GM18520 (cell line): ENCODE data around the gene ARFIP2.

Experiments used
- ATAC-seq: cut with Tn5 transposase; IDR thresholded peaks from one replicate; pipeline ENCODE4 v1.9.1; 2021; ENCODE audit not compliant: unreplicated experiment

Gene ARFIP2

DNA sequence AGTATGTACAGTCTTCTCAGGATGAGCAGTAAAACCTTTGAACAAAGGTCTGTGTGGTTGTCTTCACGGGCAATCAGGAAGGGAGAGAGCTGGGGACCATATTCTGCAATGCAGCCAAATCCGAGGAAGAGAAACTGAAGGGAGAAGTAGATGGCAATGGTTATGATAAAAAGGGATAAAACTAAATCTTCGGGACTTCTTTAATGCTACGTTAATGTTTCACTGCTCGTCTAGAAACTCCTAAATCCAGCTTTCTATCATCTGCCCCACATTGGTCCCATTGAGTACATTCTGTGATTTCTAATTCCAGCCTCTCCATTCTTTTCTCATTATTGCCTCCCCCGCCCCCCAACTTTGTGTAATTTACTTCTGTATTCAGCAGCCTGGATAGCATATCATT, 1.9 kb upstream of the ARFIP2 start:
- ATAC-seq, result no peak

DNA sequence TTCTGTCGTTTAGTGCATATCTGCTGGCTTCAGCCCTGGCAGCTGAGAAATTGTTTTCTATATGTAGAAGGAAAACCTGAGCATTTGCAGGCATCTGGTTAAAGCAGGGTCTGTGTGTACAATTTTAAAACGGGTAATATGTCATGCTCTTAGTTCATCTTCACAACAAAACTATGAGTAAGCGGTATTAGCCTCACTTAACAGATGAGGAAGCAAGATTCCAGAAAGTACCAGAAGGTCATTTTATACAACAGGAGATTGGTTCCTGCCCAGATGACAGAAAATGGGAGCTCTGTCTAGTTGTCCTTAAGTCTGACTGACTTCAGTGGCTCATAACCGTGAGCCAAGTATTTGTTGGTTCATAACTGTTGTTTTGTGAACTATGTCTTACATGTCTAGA, 1.3 kb upstream of the ARFIP2 start:
- no peak for ATAC-seq

DNA sequence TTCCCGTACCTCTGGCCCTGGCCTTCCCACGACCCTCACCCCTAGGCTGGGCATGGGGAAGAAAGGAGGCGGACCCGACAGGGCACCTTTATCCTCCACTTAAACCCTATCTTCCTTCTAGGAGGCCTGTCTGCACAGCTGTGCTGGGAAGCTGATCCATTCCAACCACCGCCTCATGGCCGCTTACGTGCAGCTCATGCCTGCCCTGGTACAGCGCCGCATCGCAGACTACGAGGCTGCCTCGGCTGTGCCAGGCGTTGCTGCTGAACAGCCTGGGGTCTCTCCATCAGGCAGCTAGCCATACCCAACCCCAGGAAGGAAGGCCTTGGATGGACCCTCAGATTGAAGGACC, 769 bp upstream of the ARFIP2 start:
- ATAC-seq, result no peak

DNA sequence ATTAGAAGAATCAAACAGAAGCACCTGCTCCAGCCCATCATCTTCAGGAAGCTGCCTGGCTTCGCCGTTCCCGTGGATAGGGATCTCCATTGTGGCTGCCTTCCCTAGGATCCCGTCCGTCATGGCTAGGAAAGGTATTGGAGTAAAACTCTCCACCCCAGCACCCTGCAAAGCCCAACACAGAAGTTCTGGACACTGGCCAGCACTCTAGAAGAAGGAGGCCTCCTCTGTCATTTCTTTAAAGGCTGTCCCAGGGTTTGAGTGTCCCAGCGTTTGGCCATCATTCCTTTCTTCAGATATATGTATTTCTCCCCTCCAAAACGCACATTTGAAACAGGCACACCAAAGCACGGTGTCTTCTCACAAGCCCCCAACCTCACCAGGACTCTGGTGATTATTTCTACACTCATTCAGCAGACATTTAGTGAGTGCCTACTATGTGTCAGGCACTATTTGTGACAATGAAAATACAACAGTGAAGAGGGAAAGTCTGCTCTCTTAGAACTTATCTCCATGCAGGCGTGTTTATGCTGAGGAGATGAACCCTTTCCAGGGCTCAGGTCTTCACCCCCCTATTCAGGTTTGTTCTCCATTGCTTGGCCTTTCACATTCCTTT, 724 bp downstream of the ARFIP2 start:
- ATAC-seq, result no peak

DNA sequence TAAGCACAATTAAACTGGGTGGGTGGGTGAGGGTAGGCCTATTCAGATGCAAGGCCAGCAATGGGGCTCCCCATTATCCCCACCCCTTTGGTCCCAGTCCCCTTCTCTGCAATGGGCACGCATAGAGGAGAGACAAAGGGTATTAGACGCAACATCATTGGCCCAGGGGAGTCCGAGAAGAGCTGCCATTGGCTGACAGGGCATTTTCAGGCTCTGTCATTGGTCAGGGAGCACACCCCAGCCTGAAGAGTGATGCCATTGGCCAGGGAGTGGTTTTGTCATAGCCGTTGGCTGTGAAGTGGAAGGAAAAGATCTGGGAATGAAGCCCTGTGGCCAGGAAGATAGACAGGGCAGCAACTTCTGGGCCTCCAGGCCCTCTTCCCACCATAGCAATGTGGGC, 4.6 kb downstream of the ARFIP2 start:
- ATAC-seq, result no peak

DNA sequence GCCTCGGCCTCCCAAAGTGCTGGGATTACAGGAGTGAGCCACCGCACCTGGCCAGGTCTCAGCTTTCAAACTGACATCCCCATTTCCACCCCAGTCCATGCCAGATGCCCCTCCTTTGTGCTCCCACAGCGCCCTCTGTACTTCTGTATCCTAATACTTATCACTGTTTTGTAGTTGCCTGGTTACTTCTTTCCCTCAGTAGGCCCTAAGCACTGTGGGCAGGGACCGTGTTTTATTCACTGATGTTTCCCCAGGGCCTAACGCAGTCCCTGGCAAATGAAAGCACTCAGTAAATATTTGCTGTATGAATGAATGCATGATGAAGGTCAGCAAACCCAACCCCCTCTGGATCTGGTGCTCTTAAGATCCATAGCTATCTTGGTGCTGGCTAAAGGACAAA, 5.2 kb downstream of the ARFIP2 start:
- no peak for ATAC-seq

DNA sequence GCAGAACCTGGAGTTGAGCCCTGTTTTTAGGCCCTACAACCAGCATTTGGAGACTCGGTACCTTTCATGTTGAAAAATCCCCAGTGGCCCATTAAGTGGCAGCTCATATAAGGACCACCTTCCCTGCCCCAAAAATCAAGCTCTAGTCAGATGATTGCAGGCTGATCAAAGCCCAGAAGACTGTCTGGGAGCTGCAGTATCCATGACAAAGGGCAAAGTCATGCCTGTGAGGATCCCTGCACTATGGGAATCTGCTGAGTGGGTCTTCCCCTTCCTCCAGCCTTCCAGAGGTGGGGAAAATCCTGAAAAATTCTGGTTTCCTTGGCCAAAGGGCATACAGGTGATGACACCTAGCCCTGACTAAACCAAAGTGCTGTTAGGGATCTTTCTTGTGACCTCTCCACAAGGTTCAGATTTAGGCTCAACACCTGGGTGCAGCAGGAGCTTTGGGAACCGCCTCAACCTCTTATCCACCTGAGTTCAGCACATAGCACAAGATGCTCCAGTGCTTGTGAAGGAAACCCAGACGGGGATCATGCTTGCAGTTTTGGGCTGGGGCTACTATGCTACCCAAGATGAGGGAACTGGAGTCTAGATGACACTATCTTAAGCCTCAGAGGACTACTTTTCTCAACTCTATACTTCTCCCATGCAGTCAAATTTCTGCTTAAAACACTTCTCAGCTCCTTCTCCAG, 6.2 kb downstream of the ARFIP2 start:
- ATAC-seq, result no peak

DNA sequence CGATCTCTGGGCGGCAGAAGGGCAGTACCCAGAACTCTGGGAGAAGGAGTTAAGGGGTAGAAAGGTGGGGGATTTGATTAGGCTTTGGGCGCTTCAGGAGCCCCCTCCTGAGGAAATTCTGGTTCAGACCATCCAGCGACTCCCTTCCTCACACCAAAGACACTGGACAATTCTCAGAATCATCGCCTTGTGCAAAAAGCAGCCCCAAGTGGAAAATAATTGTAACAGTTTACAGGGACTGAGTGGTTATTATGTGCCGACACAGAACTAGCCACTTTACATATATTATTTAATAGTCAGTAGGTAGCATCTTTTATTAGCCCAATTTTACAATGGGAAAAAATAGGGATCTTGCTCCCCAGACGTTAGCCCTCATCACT, 6.7 kb downstream of the ARFIP2 start:
- ATAC-seq, result no peak

DNA sequence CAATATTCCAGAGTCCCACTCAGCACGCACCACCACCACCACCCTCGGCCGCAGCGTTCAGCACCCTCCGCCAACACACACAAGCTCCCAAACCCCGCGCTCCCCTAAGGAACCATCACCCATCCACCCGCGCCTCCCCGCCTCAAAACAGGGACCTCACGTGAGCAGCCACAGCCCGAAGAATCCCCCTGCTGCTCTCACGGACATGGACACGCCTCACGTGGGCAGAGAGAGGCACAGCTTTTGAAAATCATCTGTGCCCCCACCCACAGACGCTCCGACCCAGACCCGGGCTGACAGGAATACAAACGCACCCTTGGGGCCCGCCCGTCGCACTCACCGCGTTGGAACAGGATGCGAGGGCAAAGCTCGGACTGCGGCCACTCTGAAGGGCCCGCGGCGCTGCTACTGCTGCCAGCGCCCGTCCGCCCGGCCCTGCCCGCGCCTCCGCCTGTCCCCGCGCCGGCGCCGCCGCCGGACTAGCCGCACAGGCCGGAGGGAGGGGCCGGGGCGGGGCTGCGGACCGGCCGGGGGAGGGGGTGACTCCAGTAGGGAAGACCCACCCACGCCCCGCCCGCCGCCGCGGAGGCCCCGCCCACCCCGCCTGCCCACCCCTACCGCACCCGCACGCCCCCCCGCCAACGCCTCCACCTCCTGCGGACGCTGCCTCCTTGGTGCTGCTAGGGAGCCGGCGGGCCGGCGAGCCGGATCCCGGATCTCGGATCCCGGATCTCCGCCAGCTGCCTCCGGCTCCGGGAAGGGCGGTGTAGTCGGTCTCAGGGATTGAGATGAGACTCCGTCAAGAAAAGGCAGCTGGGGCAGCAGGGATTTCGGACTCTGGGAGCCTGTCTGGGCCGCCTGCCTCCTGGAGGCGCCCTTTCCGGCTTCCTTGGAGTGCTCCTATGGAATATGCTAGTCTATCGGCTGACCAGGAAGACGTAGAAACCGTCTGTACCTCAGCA, 7.4 kb downstream of the ARFIP2 start, which contains the start of gene TRIM3:
Gene TRIM3 (minus strand): TSS at position 491 of the 962 bp plus-strand sequence. CDS start 8,246 bp downstream, outside the sequence.
- ATAC-seq, result peak; percentile 51

DNA sequence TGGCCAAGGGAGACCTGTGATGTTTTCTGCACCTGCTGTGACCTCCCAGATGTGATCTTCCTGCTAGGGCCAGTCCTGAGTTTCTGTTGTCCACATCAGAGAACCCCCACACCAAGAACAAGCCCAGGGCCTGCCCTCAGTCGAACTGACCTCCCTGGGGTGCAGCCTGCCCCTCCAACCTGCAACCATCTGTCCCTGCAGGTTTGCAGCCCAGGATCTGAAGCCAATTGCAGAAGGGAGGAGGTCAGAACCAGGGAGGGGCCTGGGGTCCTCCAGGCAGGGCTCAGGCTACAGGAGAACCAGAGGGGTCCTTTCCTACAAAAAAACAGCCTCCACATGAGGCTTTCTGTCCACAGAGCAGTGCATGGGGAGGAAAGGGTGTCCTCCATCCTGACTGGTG, 8.2 kb downstream of the ARFIP2 start:
- ATAC-seq, result no peak

DNA sequence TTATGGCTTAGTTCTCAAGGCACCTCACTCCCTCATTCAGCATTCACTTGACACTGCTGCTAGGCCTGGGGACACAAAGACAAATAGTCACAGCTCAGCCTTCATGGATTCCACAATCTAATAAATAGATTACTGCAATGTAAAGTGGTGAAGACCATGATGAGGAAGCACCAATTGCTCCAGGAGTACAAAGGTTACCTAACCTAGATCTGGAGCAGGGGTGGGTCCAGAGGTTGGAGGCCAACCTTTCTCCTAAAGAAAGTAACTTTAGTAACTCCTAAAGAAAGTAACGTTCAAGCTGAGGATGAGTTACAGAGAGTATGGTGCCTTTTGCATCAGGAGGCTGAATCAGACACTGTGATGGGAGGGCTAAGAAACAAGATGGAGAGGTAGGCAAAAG, 11.5 kb downstream of the ARFIP2 start:
- no peak for ATAC-seq

DNA sequence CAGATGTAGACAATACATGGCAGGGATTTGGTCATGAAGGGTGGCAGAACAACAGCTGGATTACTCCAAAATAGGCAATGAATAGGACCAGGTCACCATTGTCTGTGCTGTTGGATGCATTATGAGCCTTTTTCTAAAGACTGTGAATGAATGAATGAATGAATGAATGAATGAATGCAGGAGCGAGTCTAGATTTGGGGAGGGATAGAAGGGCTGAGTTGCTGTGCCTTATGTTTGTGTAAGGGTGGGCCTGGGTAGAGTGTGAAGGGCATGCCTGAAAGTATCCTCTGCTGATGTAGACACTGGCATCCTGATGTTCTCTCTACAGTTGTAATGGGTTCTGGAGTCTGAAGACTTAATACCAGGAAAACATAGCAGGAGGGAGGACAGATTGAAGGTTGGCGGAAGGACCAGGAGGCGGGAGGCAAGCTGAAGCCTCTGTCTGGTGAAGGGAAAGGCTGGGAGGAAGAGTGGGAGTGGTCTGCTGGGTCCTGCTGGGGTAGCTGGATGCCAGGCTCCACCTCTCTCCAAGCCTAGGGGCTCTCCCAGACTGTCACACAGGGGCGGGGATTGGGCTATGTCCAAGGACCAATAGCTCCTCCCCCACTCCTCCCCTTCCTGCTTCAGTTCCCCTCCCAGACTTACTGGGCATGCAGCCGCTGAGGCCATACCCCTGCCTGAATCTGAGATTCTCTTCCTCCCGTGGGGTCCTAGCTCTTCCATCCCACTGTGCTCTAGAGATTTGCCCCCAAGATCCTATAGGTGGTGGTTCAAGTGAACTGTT, 12.2 kb downstream of the ARFIP2 start:
- no peak for ATAC-seq

DNA sequence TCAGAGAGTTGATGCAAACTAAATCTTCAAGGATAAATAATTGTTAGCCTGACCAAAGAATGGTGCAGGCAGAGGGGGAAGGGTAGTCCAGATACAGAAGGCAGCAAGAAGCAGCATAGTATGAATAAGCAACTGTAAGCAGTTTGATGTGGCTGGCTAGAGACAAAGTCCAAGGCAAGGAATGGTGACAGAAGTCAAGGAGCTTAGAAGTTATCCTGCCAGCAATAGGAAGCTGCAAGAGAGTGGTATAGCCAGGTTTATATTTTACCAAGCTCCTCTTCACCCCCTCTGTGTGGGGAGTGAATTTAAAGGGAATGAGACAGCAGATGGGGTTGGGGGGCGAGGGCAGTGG, 22.1 kb downstream of the ARFIP2 start:
- no peak for ATAC-seq

DNA sequence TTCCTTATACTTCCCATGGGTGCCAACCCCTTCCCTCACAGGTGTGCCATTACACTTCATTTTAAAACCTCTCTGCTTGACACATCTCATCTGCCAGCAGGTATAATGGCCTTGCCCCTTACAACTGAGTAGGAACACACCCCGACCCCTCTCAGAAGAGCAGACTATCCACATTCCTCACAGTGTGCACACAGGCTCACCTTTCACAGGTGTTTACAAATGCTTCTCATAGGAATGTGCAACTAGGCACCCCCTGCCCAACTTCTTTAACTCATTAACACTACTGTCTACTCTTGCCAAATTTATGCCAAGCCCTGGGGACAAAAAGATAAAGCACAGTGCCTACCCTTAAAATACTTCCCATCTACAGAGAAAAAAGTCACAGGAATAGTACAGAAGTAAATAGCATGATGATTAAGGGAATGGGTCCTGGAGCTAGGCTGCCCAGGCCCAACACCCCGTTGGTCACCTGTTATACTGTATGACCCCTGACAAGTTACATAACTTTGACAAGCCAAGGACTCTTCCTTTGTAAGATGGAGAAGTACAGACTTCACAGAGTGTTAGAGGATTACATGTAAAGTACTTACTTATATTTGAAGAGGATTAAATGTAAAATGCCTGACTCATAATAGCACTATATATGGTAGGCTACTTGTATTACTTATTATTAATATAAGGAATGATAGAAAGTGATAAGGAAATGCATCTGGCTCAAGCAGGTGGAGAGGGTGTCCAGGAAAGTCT, 22.6 kb downstream of the ARFIP2 start:
- no peak for ATAC-seq

DNA sequence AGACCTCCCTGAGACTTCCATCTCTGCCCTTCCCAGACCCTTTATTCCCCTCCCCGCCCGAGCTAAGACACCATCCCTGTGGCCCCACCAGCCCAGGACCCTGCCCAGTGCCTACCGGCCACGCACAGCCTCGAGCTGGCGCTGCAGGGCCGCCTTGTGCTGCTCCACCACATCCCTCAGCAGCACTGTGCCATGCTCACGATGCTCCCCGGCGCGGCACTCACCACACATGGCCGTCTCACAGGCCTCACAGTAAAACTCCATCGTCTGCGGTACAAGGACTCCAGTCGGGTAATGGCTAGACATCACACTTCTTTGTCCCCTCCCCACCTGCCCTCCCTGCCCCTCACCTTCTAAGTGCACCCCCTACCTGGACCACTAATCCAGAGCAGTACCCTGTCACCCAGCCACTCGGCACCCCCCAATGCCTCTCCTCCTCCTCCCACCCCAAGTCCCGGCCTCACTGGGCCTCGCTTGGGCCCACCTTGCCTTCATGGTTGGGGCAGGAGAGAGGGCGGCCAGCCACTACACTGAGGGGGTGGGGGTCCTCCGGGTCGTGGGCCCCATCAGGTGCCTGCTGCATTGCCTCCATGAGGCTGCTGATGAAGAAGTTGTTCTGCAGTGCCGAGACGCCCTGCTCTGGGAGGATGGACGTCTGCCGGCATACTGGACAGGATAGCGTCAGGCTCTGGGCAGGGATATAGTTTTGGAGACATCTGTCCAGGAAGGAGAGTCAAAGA, 23.4 kb downstream of the ARFIP2 start:
- no peak for ATAC-seq

DNA sequence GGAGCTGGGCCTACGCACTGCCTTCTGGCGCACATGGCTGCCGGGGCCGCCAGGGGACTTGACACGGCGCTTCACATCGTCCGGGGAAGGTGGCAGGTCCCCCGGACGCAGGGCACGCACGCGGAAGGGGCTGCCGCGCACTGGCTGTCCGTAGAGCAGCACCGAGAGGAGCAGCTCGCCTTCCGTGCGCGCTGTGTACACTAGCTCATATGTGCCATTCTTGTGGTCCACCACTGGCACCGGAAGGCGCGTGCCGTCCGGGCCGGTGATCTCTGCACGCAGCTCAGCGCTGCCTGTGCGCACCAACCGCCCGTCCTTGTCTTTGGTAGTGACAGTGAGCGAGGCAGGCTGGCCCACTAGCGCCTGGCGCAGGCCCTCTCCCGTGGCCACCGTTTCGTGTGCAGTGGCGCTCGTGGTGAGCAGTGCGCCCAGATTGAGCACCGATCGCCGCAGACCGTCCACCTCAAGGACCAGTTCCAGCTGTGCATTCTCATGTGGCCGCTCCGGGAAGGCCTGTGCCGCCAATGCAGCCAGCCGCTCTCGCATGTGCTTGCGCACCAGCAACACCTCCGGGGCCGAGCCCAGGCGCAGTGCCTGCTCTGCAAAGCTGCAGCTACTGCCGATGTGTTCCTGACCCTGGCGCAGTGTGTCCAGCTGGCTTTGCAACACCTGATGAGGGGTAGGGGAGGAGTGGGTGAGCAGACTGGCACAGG, 24.6 kb downstream of the ARFIP2 start:
- no peak for ATAC-seq

DNA sequence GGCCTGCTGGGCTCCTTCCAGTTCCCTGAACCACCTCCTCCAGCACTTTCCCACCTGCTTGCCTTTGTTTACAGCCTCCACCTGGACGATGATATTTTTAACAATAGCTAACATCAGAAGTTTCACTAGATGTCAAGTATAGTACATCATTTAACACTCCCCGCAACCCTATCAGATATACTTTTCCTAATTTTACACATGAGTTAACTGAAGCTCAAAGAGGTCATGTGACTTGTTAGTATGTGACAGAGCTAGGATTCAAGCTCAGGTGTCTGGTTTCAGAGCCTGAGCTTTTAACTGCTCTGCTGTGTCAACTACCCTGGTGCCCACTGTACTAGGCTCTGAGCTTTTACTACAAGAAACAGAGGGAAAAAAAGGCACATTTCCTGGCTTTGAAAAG, 26.1 kb downstream of the ARFIP2 start:
- ATAC-seq, result no peak

DNA sequence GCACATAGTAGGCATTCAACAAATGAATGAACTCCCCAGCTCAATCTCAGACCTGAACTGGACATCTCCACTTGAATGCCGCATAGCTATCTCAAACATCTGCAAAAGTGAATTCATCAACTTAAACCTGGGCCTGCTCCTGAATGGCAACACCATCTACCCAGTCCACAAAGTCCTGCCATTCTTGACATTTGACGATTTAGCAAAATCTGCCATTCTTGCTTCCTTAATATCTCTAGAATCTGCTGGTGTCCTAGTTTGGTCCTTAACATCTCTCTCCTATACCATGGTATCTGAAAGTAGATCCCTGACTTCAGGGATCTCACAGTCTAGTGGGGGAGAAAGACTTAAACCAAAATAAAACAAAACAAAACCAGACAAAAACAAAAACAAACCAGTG, 28.0 kb downstream of the ARFIP2 start:
- no peak for ATAC-seq

DNA sequence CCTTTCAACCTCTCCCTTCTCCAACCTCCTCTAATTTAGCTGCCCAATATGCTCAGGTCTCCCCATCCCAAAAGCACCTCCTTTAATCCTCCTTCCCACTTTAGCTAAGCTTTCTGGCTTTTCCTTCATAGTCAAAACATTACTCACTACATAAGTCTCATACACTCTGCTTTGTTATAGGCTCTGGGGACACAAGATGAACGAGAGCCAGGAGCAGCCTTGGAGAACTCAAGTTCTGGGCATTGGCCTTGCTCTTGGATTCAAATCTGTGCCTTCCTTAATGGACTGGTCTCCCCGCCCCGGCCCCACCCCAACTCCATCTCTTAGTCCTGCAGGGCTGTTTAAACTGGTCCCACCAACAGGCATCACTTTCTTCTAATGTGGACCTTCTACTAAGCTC, 28.9 kb downstream of the ARFIP2 start:
- ATAC-seq, result no peak
